ENCODE data around the gene SLC44A4. TPM values are rescaled to one million over a fixed set of nuclear protein-coding genes. Genes with fewer than 3 reads are reported as not detected.
"Not testable (repeated sequence)": the region's sequence is repeated elsewhere in the genome, so short reads cannot be mapped to it uniquely, and the experiment has no call there.

Gene SLC44A4
- 10 to 100 TPM; 10.2 to 24.4 (median 19.1) TPM for polyA plus RNA-seq (ENCODE audit: insufficient read depth in 1 of 5, insufficient read length in 5 of 5, low replicate concordance in 1 of 5)
- long read RNA-seq, donor 1, partial matches to known transcripts = 0 of 4 reads
- long read RNA-seq, donor 1, other reads (novel, unspliced or antisense) = 0 of 4 reads
- long read RNA-seq, donor 2 = 0 reads
- long read RNA-seq, donor 3, partial matches to known transcripts = 0 of 2 reads
- long read RNA-seq, donor 3, other reads (novel, unspliced or antisense) = 0 of 2 reads
- long read RNA-seq, donor 4, partial matches to known transcripts = 0 of 1 reads
- long read RNA-seq, donor 4, other reads (novel, unspliced or antisense) = 0 of 1 reads
- long read RNA-seq, donor 5, partial matches to known transcripts = 0 of 1 reads
- long read RNA-seq, donor 5, other reads (novel, unspliced or antisense) = 0 of 1 reads
- long read RNA-seq, donor 6, partial matches to known transcripts = 0 of 3 reads
- long read RNA-seq, donor 6, other reads (novel, unspliced or antisense) = 0 of 3 reads
- long read RNA-seq, donor 7, partial matches to known transcripts = 0 of 2 reads
- long read RNA-seq, donor 7, other reads (novel, unspliced or antisense) = 0 of 2 reads
- long read RNA-seq, donor 8 = 0 reads

DNA sequence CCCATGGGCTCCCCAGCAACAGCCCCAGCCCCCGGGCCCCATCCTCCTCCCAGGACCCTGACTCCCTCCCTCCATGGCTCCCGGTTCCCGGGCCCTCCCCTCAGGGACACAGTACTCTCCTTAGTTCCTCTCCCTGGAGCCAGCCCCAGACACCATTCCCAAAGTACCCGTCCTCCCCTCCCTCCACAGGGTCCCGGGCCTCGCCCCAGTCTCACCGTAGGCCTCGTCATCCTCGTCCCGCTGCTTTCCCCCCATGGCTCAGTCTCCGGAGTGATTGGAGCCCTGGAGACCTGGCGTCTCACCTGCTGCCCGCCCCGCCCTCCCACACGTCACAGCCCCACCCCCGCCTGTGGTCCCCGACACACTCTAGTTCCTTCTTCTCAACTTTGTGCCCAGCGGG is at the start of gene SLC44A4:
TSS of gene SLC44A4 (minus strand) at position 272 of the 400 bp plus-strand sequence. CDS start at position 255, 17 bp downstream.
- DNase-seq = peak; percentile 27 to 32

DNA sequence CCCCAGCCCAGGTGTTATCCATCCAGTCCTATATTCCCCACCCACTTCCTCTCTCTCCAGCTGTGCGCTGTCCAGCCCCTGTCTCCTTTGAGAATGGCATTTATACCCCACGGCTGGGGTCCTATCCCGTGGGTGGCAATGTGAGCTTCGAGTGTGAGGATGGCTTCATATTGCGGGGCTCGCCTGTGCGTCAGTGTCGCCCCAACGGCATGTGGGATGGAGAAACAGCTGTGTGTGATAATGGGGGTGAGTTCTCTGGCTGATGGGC is 49.8 kb upstream of the SLC44A4 start:
- DNase-seq = no peak

DNA sequence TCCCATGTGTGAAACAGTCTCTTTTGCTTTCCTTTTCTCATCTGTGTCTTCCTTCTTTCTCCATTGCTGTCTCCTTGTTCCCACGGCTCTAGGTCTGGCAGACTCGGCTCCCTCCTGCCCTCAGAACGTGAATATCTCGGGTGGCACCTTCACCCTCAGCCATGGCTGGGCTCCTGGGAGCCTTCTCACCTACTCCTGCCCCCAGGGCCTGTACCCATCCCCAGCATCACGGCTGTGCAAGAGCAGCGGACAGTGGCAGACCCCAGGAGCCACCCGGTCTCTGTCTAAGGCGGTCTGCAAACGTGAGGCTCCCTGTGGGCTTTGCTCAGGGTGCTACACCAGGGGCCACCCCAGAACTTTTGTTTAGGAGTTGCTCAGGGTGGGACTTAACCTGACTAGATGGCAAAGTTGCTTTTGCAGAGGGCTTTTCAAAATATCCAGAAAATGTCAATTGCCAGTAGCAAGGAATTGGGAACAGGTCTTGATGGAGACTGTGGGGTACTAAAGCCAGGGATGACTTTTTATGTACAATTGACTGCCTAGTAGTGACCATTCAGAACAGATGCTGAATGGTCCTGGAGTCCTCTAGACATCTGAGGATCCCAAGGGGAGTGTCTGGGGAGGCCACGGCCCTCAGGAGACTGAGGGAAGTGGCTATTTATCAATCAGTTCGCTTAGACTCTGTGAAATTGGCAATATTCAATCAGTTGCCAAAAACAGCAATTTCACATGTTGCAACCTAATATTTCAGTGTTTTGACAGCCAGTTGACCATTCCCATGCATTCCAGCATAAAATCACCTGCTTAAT is 49.3 kb upstream of the SLC44A4 start:
- DNase-seq = no peak

DNA sequence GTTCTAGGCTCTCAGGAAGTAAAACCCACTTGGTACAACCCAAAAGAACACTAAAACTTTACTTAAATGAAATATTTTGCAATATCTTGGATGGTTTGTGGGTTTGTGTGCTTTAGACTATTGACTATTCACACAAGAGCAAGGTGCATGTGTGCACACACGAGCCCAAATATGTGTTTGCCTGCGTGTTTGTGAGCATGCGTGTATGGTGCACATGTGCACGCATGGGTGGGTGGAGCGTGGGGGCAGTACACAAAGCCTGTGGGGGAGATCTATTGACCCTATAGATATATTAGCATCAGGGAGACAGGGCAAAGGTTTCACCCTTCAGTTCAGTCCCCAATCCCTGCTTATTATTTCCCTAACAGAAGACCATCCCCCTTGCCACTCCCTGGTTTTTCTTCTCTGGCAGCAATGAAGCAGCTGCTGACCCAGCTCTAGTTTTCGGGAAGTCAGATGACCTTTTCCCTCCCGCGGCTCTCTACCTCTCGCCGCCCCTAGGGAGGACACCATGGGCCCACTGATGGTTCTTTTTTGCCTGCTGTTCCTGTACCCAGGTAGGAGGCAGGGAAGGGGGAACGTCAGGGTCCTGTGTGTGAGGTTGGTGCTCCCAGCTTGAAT is 48.6 kb upstream of the SLC44A4 start, which contains the start of gene C2:
TSS of gene C2 (plus strand) at position 476 of the 621 bp plus-strand sequence. CDS start at position 512, 36 bp downstream.
- DNase-seq = no peak

DNA sequence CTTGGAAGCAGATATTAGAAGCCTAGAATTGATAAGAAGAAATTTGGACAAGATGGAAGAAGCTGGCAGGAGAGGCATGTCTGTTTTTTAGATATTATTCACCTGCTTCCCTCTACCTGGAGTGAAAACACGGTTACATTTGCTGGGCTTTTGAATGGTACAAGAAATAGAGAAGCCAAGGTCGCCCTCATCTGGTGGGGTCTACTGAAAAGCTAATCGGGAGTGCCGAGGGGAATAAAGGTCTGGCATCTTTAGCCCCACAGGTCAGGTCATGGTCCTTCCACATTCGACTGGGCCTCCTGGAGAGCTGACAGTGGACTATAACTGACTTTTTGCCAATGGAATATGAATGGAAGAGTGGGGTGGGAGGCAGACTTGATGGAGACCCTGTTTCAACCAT is 44.1 kb upstream of the SLC44A4 start:
- DNase-seq = no peak

DNA sequence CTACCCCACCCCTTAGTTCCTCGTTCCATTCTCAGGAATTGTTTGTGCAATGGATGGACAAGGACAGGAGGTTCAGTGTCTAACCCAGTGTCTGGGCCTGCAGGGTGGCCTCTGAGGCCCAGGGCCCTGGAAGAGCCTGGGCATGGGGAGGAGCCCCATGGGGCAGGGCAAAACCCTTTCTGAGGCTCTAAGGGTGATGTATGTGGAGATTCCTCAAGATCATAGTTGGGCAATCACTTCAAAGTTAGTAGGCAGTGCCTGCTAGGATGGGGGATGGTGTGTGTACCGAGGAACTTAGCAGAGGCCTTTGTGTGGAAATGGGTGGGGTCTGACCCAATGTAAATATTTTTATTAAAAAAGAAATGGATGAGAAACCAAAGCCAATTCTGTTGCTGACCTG is 42.0 kb upstream of the SLC44A4 start:
- no peak for DNase-seq

DNA sequence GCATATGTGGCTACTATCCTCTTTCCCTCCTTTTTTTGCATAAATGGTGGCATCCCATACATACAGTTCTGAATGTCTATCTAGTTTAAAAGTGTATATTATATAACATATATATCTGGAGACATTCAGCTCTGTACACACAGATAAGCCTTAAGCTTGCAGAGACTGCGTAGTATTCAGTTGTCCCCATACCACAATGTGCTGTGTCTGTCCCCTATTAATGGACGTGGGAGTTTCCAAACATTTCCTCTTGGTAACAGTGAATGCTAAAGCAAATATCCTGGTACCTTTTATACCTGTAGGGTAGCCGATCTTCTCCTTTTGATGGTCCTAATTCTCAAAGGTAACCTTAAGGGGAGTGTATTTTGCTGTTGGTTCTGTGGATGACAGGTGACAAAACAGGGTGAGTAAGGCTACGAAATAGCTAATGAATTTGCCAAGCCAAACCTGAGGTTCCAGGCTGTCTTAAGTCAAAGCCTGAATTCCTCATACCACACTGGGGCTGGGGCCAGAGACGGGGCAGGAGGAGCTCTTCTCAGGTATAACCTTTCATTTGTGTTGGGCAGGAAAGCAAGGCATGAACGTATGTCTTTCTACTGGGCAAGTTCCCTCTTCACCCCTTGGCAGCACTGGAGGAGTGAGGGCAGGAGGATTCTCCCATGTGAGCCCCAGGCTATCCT is 41.0 kb upstream of the SLC44A4 start:
- DNase-seq = no peak

DNA sequence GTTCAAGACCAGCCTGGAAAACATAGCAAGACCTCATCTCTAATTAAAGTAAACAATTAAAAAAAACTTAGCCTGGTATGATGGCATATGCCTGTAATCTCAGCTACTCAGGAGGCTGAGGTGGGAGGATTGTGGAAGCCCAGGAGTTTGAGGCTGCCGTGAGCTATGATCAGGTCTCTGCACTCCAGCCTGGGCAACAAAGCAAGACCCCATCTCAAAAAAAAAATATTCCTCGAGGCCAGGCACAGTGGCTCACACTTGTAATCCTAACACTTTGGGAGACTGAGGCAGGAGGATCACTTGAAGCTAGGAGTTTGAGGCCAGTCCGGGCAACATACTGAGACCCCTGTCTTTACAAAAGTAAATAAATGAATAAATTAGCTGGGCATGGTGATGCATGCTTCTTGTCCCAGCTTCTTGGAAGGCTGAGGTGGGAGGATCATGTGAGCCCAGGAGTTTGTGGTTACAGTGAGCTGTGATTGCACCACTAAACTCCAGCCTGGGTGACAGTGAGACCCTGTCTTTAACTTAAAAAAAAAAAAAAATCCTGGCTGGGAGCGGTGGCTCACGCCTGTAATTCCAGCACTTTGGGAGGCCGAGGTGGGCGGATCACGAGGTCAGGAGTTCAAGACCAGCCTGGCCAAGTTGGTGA is 39.4 kb upstream of the SLC44A4 start:
- no peak for DNase-seq

DNA sequence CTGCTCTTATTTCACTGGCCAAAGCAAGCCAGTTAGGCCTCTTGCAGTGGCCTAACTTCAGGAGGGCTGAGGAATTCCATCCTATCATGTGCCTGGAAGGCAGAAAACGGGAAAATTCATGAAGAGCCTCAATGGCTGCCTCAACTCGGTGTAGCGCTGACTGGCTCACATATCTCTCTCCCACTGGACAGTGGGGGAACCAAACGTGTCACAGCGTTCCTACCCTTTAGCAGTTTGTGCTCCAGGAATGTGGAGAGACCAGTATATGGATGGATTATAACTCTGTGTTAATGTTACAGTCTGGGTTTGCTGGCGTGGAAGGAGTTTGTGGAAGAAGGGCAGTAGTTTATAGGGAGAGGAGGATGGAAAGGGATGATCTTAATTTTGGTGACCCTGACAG is 37.0 kb upstream of the SLC44A4 start:
- no peak for DNase-seq

DNA sequence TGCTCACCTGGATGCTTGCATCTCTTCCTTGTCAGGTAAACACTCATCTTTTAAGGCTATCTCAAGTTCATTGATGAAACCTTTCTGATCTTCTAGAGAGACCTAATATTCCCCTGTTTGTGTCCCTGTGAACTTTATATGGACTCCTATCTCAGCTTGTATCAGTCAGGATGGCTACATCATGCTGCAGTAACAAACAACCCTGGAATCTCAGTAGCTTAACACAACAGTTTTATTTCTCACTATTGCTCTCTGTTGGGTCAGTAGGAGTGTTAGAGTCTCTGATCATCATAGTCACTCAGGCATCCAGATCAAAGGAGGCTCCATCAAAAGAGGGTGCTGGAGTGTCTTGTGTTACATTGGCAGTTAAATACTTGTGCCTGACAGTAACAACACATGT is 36.6 kb upstream of the SLC44A4 start:
- no peak for DNase-seq

DNA sequence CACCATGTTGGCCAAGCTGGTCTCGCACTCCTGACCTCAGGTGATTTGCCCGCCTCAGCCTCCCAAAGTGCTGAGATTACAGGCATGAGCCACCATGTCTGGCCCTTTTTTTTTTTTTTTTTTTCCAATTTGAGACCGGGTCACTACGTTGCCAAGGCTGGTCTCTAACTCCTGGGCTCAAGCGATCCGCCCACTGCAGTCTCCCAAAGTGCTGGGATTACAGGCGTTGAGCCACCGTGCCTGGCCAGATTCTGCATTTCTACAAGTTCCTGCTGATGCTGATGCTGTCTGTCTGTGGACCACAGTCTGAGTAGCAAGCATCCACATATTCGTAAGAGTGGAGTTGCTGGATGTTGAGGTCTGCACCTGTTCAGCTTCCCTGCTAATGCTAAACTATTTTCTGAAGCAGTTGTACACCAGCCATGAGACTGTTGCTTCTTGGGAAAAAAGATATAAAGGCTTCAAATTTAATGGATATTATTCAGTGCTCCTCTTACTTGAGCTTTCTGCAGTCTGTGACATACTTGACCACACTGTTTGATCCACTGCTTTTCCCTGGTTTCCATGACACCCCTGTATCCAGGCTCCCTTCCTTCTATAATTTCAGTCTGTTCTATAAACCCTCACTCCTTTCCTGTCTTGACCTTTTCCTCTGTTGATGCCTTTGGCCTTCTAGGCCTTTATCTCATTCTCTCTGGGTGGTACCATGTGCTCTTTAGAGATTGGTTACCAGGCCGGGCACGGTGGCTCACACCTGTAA is 33.2 kb upstream of the SLC44A4 start:
- no peak for DNase-seq

DNA sequence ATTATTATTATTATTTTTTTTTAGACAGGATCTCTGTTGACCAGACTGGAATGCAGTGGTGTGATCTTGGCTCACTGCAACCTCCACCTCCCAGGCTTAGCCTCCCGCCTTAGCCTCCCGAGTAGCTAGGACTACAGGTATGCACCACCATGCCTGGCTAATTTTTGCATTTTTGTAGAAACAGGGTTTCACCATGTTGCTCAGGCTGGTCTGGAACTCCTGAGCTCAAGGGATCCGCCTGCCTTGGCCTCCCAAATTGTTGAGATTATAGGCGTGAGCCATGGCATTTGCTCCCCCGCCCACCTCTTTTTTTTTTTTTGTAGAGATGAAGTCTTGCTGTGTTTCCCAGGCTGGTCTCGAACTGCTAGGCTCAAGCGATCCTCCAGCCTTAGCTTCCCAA is 30.5 kb upstream of the SLC44A4 start:
- not testable (repeated sequence) for DNase-seq

DNA sequence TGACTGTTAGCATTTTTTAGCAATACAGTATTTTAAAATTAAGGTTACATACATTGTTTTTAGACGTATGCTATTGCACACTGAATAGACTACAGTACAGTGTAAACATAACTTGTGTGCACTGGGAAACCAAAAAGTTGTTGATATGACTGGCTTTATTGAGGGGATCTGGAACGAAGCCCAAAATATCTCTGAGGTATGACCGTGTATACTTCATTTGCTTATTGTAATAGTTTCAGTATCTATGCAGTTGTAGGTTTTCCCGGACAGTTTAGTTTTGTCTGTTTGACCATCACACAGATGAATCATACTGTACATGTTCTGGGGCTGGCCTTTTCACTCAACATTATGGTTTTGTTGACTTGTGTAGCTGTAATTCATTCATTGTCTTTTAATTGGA is 30.0 kb upstream of the SLC44A4 start:
- no peak for DNase-seq

DNA sequence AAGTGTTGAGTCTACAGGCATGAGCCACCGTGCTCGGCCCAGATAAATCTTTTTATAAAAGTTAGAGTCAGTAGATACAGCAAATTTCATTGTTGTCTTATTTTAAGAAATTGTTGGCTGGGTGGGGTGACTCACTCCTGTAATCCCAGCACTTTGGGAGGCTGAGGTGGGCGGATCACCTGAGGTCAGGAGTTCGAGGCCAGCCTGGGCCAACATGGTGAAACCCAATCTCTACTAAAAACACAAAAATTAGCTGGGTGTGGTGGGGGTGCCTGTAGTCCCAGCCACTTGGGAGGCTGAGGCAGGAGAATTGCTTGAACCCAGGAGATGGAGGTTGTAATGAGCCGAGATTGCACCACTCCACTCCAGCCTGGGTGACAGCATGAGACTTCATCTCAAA is 29.5 kb upstream of the SLC44A4 start:
- not testable (repeated sequence) for DNase-seq

DNA sequence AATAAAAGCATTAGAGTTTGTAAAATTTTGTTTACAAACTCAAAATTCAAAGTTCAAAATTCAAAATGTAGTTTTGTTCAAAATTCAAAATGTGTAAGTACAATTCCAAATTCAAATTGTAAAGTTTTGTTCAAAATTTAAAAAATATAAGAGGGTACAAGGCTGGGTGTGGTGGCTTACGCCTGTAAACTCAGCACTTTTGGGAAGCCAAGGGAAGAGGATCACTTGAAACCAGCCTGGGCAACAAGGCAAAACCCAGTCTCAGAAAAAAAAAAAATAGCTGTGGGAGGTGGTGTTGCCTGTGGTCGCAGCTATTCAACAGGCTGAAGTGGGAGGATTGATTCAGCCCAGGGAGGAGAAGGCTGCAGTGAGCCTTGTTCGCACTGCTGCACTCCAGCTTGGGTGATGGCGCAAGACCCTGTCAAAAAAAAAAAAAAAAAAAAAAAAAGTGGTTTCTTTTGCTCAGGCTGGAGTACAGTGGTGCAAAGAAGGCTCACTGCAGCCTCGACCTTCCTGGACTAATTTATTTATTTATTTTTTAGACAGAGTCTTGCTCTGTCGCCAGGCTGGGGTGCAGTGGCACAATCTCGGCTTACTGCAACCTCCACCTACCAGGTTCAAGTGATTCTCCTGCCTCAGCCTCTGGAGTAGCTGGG is 28.5 kb upstream of the SLC44A4 start:
- DNase-seq = peak; percentile 38 to 41

DNA sequence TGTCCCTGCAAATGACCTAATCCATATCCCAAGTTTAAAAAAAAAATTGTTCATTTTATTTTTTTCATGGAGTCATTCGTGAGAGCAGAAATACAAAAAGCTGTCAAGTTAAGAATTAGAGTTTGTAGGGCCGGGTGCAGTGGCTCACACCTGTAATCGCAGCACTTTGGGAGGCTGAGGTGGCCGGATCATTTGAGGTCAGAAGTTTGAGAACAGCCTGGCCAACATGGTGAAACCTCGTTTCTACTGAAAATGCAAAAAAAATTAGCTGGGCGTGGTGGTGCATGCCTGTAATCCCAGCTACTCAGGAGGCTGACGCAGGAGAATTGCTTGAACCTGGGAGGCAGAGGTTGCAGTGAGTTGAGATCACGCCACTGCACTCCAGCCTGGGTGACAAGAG is 27.9 kb upstream of the SLC44A4 start:
- not testable (repeated sequence) for DNase-seq

DNA sequence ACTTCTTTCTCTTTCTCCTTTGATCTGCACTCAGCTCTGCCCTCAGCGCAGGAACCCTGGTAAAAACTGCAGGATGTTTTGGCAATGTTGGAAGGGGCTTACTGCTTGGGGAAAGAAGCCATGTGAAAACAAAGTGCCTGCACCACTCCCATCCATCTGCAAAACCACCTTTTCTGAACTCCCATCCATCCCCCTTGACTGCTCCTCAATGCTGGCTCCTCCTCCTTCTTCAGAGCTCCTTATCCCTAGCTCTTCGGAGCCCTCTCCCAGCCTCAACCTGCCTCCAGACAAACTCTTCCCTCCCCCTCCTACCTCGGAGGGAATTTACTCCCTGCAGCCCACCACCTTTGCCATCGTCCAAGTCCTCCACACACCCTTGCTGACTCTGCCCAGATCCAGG is 27.3 kb upstream of the SLC44A4 start:
- DNase-seq = no peak

DNA sequence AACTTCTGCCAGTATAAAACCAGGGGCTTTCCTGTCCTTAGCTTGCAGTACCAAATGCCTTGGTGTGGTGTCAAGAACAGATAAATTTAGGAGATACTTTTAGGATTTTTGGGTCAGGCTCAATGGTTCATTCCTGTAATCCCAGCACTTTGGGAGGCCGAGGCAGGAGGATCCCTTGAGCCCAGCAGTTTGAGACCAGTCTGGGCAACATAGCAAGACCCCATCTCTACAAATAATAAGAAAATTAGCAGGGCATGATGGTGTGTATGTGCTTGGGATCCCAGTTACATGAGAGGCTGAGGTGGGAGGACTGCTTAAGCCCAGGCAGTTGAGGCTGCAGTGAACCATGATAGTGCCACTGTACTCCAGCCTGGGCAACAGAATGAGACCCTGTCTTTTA is 26.2 kb upstream of the SLC44A4 start:
- no peak for DNase-seq

DNA sequence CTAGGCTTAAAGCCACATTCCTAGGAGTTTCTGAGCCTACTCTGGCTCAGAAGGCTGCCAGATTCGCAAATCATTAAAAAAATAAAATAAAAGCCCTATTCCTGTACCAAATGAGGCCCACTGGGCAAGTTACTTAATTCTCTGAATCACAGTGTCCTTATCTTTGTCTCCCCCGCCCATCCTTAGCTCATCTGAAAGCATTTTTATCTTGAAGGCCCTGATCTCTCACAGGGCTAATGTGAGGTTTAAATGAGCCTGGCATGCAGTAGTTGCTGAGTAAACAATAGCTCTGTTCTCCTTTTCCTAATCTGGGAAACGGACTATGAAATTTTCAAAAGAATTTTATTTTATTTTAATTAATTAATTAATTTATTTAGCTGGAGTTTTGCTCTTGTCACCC is 25.2 kb upstream of the SLC44A4 start:
- no peak for DNase-seq
